Measurements from ENCODE around the gene PAX8.

PAX8 gene

DNA sequence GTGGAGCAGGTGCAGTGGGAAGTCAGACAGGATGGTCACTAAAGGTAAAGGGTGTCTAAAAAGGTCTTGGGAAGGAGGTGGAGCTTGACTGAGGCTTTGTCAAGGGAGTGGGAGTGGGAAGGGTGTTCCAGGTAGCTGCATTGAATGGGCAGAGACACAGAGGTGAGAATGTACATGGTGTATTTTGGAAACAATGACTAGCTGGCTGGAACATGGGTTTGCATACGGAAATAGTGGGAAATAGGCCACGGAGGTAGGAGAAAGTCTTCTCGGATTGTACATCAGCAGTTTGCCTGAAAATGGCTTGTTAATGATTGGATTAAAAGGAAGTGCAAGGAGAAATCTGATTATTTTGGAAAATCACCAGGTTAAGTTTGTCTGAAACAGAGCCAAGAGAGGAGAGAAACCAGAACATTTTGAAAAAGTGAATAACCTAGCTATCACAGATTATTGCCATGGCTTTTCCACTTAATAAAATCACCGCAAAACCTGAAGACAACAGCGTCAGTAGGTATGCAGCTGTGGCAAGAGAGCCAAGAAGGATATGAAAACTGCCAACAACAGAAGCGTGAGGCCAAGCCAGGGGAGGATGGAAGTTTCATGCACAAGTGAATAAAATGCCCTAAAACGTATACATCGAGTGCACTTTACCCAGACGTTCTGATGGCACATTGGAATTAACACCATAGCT, 13.9 kb downstream of the PAX8 start:
- DNase-seq (ENCODE audit: low spot score) = no peak

DNA sequence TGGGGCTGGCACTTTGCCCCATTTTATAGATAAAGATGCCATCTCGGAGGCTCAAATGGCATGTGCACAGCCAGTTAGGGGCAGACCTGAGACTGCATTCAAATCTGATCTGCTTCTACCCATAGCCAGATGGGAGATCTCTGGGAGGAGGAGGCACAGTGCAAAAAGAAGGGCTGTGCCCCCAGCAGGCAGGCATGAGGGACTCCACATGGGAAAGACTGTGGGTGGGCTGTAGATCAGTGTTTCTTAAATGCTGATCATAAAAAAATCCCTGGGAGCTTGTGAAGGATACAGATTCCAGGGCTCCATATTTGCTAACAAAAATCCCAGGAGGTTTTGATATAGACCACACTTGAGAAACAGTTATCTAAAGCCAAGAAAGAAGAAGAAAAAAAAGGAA, 15.2 kb downstream of the PAX8 start:
- no peak for DNase-seq (ENCODE audit: low spot score)

DNA sequence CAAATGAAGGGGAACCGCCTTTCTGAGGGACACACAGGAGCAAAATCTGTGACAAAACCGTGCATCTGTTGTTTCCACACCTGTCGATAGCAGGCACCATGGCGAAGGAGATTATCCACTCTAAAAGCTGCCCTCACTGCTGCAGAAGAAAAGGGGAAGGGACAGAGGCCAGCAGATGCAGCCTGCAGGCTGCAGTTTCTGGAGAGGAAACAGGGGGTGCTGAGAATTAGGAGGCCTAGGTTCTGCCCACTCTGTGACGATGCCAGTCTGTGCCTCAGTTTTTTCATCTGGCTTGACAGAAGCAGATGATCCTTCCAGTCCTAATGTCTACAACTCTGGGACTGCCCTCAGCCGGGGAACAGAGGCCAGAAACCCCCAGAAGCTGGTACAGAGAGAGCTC, 17.7 kb downstream of the PAX8 start:
- DNase-seq (ENCODE audit: low spot score) = no peak

DNA sequence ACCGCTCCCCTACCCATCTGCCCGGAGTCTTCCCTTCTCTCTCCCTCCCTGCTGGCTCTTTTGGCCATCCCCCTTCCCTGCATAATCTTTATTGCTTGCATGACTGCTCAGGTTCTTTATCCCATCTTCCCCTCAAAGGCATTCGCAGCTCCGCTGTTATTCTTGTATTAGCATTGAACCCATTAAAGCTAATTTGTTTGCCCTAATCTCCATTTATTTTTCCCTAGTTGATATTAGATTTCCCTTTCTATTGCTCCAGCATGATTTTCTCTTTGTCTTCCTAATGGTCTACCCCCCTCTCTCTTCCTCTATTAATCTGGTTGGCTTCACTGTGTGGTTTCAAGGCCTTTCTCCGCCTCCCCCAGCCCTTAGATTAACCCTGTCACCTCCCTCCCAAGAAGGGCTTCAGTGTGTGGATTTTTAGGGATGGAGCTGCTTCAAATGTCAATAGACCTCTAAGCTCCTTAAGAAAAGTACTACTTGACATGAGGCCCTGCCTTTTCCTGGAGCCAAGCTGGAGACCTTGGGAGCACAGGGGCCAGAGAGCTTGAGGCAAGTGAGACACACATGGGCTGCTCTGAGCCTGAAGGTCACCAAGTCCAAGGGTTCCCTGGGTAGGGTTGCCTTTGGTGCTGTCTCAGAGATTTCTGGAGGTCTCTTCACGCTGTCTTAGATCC, 20.1 kb downstream of the PAX8 start:
- no peak for DNase-seq (ENCODE audit: low spot score)

DNA sequence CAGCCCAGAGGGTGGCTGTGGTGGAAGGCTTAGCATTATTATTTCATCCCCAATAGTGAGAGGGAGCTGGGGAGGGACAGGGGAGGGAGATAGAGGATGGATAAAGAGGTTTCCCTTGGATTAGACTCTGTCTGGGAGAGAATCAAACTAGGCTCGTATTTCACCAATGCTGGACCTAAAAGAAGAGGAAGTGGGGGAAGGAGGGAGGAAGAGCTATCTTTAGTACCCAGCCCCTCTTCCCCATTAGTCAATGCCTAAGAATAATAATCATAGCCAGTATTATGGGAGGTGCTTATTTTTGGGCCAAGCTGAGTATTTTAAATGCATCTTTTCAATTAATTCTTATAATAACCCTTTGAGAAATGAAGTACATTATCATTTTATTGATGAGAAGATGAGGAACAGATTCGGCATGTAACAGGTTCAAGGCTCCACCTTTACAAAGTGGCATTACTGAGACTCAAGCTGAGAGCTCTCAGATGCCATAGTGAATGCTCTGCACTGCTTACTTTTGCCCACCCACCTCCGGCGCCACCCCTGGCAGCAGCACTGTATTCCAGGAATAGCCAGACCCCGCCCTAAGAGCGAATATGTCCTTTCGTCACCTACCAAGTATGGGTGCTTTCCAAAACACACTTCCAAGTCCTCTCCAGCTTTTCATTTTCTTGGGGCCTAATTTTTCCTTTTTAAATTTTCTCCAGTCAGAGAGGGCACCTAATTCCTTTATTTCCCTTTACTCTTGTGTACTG, 21.0 kb downstream of the PAX8 start:
- no peak for DNase-seq (ENCODE audit: low spot score)

DNA sequence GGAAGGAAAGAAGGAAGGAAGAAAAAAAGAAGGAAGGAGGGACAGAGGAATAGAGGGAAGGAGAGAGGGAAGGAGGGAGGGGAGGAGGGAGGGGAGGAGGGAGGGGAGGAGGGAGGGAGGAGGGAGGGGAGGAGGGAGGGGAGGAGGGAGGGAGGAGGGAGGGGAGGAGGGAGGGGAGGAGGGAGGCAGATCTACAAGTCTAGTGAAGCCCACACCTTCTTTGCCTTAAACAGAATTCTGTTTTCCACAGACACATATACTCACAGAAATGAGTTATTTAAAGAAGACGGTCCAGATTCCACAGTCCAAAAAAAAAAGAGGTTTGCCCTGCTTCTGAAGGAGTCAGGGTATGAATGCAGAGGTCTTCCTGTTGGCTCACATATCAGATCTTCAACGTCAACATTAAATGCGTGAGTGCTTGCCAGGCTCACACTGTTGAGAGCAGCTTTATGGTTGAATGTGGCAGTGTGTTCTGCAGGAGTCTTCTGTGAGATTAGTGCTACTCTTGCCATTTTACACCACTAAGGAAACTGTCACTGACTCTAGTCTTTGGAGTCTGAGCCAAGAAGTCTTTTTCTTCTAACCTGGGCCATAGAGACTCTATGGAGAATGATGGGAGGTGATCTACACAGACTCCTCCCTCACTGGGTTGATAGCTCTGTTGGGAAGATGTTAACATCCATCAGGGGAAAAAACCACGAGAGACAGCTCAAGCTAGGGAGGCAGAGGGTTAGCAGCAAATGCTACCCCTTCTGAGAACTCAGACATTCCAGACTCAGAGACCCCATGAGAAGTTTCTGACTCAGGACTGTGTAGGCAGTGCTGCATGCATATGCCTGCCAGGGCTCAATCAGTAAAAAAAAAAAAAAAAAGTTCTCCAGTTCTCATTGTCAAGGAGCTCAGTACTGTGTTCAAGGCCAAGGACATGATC, 23.3 kb downstream of the PAX8 start:
- DNase-seq (ENCODE audit: low spot score) = no peak

DNA sequence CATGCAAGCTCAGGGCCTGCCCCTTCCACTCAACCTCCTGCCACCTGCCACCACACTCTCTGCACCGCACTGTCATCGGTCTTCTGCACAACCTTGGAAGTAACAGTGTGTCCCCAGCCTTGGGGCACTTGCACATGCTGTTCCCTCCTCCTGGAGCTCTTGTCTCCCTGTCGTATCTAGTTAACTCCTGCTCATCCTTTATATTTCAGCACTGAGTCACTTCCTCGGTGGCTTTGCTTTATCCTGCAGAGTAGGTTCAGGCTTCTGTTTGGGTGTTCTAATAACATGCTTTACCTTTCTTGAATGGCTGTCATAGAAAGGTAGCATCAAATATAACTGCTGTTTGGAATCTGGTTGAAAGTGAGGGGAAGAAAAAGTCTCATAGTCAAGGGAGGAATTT, 25.3 kb downstream of the PAX8 start:
- no peak for DNase-seq (ENCODE audit: low spot score)

DNA sequence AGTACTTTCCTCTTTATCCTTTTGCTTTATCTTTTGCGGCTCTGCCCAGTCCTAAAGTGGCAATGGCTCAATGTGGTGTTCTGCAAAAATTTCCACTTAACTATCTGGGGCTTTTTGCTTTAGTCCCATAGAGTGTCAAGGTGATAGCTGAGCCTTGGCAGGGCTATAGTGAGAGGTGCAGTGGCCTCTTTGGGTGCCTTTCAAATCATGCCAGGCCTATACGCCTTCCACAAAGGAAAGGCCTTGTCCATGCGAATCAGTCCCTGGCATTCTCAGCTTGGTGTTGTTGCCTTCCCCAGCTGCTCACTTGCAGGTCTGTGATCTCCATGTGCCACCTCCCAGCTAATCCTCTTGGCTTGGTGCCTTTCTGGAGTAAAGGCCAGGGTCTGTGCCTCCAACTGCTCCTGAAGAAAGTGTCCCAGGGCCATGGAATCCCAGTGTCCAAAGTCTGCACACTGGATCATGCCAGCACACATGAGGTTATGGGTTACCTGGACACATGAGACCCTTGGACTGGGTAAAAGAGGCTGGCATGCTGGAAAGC, 26.6 kb downstream of the PAX8 start:
- DNase-seq (ENCODE audit: low spot score) = no peak

DNA sequence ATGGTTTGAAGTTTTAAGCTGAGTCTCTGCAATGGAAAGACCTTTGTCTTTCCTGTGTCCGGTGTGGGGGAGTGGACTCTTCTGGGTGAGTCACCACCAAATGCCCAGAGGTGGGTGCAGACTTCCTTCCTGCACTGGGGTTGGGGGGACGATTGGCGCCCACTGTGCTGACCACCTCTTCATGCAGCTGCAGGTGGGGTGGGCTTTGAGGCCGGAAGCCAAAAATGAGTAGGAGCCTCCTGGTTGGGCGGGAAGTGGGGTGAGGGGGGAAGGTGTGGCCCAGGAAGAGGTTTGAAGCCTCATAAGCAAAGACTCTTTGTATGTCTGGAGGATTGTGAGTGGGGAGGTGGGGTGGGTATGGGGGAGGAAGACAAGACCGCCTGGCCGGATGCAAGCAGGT, 27.6 kb downstream of the PAX8 start:
- no peak for DNase-seq (ENCODE audit: low spot score)

DNA sequence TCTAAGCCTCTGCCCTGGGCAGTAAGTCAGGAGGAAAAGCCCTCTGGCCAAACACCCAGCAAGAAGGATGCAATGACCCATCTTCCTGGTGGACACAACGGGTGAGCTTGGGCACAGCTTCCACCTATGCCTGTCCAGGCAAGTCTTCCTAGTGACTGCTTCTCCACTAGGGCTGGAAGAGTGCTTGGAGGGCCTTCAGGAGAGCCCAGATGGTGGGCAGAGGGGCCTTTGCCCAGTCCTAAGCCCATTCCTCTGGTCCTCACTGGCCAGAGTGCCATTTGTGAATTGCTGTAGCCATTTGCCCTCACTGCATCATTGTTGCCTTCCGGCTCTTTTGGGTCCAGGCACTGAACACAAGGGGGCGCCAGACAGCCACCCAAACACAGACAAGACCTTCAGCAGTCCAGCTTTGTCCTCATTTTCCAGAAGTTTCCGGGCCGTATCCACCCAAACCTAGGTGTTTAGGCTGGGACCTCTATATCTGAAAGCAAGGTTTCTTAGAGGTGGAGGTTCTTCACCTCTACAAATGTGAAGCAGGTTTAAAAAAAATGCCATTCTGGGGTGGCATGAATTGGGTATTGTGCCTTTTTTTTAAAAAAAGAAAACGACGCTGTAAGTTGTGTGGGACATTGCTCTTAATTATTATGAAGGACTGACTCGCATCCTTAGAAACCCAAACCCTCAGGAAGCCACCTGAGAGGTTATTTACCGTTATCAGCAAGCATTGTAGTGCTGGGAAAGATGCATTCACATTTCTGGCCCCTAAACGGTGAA, 29.5 kb downstream of the PAX8 start:
- DNase-seq (ENCODE audit: low spot score) = peak; percentile 83

DNA sequence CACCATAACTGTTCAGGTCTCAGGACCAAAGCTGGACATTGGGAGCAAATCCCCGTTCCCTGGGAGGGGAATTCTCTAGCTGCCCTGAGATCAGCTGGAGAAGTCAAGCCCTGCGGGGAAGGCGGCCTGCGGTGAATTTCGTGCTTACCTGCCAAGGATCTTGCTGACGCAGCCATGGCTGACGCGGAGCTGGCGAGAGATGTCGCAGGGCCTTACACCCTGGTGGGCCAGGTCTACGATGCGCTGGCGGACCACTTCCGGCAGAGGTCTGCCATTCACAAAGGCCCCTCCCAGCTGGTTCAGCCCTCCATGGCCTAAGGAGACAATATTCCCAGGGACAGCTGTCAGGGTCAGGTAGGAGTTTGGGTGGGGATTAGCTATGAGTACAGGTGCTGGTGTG, 32.1 kb downstream of the PAX8 start:
- DNase-seq (ENCODE audit: low spot score) = no peak

DNA sequence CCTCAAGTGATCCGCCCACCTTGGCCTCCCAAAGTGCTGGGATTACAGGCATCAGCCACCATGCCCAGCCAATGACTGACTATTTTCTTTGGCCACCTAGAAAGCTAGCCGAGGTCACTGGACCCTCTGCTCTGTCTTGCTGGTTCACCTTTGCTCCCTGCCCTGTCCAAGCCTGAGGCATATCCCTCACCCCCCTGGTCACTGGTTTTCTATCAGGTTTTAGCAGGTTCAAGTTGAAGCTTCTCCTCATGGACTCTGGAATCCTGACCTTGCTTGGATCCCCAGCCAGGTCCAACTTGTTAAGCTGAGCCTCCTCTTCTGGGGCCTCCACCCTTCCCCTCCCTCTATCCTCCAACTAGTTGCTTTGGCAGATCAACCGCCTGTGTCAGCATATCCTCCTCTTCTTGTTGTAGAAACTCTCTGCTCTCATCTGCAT, 33.4 kb downstream of the PAX8 start:
- DNase-seq (ENCODE audit: low spot score) = no peak

DNA sequence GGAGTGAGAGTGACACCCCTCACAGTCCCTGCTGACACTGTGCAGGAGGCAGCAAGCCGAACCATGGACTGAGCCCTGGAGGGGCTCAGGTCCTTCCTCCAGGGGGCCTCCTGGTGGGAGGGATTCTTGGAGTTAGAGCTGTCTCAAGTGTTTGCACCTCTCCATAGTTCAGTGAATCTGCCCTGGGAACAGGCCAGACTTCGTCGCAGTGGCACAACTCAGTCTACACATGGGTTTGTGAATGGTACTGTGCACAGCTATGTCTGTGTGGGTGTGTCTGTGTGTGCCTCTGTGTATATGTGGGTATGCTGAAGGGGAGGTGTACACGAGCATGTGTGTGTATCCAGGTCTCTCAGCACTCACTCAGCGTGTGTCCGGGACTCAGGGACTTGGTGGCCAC, 36.4 kb downstream of the PAX8 start:
- no peak for DNase-seq (ENCODE audit: low spot score)

DNA sequence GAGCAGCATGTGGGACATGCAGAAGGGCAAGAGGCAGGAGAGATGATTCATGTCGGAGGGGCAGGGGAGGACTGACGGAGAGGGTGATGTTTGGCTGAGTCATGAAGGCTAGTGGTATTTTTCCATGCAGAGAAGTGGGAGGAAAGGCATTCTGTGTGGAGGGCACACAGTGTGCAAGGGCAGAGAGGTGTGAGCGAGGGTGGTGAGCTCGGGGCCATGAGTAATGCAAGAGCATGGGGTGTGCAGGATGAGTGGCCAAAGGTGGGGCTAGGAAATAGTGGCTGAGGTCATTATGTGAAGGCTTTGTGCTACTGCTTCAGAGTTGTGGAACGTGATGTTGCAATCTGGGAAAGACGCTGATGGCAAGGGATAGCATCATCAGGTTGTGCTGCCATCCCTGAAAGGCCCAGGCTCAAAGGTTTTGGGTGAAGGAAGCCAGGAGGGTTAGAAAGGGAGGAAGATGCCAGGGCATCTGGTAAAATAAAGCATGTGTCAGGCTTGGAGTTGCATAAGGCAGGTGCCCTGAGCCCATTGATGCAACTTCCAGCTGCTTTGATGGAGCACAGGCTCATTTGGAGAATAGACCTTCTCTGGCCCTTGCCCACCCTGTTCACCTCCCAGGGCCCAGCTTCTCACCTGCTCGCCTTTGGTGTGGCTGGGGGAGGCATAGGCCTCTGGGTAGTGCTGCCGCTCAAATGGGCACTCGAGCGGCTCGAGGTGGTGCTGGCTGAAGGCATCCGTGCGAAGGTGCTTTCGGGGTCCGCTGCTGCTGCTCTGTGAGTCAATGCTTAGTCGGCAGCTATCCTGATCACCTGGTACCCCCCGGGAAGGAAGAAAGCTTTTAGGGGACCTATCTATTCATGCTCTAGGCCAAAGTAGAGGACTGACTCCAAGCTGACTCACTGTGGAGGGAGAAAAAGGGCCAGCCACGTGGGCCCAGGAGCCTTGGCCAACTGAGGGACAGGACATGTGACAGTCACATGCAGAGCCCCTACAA, 37.5 kb downstream of the PAX8 start:
- DNase-seq (ENCODE audit: low spot score) = peak; percentile 75

DNA sequence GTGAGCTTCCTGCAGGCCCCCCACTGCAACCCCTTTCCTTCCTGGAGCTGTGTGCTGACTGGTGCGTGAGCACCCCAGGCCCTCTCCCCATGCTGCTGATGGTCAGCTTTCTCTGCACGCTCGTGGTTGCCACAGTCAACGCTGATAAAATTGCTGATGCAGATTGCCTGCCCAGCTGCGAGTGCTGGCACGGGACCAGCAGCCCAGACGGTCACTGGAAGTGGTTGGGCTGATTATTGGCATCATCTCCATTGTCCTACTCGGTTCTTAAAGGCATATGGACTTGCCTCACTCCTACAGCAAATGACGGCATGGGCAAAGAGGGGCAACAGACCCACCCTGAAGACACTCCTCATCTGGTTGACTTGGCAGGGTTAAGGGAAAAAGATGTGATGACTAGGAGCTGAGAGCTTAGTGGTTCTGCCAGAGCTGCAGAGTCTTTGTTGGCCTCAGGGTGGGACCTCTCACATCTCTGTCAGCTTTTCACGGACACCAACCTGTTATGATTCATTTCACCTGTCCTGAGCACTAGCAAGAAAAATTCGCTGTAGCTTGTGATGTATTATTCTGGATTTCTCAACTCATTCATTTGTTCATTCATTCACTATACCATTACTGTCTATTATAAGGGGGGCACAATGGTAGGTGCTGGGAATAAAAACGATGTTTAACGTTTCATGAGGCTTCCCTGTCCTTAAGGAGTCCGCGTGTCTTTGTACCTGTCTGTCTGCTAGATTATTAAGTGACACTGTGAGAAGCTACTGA, 38.4 kb downstream of the PAX8 start:
- DNase-seq (ENCODE audit: low spot score) = no peak

DNA sequence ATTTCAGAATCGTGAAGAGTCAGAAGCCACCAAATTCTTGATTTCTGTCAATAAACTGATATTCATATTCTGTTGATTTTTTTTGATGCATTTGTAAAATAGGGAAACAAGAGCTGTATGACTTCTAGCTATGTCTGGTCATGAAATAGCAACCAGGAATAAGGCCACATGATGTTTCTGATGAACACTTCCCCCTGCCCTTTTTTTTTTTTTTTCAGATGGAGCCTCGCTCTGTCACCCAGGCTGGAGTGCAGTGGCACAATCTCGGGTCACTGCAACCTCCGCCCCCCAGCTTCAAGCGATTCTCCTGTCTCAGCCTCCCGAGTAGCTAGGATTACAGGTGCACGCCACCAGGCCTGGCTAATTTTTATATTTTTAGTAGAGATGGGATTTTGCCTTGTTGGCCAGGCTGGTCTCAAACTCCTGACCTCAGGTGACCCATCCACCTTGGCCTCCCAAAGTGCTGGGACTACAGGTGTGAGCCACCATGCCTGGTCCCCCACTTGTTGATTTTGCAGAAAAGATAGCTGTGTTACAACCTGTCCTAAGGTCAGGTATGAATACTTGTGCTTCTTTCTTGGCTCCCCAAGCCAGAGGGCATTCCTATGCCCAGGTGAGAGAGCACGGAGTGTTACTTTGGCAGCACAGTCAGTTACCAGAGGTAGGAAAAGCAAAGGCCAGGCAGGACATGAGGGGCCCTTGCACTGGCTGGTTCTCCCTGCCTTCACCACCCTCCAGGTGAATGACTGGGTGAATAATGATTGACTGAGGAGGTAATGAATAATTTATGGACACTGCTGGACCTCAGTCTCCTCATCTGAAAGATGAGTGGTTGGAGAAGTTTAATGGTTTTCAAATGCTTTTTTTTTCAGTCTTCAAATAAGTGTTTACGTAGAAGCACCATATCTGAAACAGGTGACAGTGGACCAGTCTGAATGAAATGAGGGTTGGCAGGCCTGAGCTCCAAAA, 39.6 kb downstream of the PAX8 start:
- no peak for DNase-seq (ENCODE audit: low spot score)

DNA sequence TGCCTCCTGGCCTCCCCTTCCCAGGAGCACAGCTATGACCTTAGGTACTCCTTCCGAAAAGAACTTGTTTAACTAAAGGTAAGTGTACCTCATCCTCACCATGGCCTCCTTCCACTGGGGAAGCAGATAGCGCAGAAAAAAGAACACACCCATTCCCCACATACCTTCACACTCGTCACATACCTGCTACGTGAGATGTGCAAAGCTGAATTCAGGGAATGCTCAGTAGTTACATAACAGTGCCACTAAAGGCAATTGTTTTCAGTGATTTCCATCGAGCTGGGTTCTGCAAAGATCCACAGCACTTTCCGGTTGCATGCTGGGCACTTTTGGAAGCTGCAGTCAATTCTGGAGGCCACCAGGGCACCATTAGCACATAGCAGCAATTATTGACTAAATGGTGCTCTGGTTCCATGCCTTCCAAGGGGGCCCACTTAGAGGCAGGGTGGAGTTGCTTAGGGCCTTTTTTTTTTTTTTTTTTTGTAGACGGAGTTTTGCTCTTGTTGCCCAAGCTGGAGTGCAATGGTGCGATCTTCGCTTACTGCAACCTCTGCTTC, 41.0 kb downstream of the PAX8 start:
- DNase-seq (ENCODE audit: low spot score) = no peak

Measured in HuH-7 (cell line).